Measurements from ENCODE around the gene AKT3. TPM values are rescaled to one million over a fixed set of nuclear protein-coding genes. Genes with fewer than 3 reads are reported as not detected.
"Not testable (repeated sequence)": the region's sequence is repeated elsewhere in the genome, so short reads cannot be mapped to it uniquely, and the experiment has no call there.

The AKT3 gene
- 17.3 TPM for polyA plus RNA-seq (ENCODE audit: insufficient read length)

DNA sequence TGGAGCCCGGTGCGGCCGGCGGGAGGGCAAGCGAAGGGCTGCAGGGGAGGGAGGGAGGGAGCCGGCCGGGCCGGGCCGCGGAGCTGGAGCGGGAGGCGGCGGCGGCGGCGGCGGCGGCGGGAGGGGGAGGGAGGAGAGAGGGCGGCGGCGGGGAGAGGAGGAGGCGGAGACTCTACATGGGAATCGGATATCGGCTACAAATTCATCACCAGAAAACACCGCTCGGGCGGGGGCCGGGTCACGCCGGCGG lies at the start of gene AKT3:
Gene AKT3, minus strand, starts transcription at position 42 of the 250 bp plus-strand sequence. CDS start 7,073 bp downstream, outside the sequence.
- DNase-seq: peak; percentile 71

DNA sequence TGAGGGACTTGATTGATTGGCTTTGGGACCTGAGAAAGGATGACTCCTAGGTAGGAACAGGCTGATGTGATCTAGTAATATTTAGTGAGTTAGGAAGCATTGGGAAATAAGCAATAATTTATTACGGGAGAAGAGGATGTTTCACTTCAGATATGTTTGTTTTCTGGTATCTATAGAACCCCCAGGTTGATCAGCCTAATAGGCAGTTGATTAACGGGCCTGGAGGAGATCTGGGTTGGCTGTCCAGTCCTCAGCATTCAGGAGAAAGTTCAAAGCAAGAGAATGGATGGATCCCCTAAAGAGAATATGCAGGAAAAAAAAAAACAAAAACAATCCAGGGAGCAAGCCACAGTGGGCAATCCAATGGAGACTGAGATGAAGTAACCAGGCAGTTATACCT lies 48.2 kb upstream of the AKT3 start:
- DNase-seq: no peak

DNA sequence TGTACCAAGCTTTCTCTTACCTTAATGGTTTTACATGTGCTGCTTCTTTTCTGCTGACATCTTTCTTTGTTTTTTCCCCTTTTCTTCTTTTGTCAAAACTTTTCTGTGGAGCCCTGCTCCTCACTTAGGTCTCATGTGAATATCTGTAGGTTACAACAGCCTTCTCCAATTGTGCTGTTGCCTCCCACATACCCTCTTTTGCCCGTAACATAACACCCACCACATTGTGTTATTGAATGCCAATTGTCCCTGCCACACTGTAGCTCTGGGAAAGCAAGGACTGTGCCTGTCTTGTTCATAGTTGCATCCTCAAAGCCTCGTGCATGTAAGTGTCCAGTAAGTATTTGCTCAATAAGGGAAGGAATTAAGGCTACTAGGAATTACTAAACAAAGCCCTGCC lies 46.3 kb upstream of the AKT3 start:
- no peak for DNase-seq

DNA sequence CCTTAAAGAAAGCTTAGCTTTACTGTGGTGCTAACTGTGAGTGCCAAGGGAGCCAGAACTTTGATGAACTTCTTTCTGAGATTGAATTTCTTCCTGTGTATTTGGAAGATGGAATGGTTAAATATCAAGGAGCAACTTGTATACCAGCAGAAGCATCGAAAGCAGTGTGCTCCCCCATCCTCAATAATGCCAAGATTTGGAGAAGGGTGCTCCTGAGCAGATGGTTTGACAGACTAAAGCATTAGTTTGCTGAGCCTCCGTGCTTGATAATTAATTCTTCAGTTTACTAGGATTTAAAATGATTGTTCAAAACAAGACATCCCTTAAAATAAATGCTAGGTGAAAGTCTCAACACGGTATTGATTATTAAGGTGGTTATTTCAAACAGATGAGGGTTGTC lies 42.4 kb upstream of the AKT3 start:
- DNase-seq: no peak

DNA sequence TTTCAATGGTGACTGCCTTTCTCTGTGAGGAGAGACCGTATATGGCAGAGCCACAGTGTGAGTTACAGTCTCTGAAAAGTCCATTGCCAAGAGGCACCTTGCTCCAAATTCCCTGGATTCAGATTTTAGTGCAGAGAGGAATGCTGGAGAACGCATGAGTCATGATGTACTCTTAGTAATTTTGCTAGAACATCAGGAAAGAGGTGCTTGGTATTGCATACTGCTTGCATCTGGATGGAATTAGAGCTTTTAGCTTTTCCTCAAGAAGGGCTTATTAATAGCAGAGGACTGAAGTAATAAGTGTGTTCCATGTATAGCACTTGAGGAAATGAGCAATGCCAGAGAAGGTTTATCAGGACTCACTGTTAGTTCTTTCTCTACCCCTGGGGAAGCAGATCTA lies 40.5 kb upstream of the AKT3 start:
- no peak for DNase-seq

DNA sequence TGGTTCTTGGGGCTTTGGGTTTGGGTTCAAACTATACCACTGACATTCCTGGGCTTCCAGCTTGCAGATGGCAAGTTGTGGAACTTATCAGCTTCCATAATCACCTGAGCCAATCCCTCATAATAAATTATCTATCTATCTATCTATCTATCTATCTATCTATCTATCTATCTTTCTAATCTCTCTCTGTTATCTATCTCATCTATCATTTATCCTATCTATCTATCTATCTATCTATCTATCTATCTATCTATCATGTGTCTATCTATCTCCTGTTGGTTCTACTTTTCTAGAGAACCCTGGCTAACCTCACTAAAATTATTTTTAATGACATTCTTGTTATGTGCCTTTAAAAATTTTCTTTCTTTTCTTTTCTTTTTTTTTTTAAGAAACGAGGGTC lies 35.8 kb upstream of the AKT3 start:
- no peak for DNase-seq

DNA sequence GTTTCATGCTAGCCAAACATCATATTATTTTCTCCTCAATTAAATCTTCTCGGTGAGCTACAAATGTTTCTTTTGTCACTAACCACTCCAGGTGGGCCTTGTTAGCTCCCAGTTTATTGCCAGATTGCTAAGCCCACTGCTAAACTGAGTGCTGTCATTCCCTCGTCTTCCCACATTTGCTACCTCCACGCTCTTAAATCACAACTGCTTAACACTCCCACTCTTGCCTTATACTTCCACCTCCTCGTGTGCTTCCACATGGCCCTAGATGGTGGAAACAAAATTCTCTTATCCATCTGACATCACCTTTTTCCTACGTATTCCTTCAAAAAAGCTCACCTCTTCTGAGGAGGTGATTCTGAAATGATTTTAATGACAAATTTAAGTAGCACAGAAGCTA lies 34.6 kb upstream of the AKT3 start:
- no peak for DNase-seq

DNA sequence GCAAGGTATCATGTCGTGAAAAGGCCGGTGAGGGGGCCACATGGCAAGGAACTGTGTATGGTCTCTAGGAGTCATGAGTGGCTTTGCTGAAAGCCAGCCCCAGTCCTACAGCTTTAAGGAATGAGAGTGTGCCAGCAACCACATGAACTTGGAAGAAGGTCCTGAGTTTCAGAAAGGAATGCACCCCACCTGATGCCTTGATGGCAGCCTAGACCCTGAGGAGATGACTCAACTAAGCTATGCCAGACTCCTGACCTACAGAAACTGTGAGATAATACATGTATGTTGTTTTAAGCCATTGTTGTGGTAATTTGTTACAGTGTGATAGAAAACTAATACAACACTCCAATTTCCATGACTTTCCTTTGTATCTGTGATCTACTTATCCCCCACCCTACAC lies 33.5 kb upstream of the AKT3 start:
- no peak for DNase-seq

DNA sequence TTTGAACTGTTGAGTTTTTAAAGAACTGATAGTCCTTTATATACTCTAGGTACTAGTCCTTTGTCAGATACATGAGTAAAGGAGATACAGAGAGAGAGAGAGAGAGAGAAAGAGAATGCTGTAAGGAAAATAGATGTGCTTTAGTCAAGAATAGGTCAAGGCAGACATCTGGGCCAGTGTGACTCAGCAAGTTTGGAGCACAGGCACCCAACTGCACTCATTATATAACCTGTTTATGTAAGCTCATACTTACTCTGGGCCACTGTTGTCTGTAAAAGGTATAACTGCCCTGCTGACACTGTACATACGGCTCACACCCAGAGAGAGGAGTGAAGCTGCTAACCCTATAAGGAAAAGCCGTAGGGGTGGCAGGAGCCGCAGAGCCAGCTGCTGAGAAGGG lies 32.2 kb upstream of the AKT3 start:
- no peak for DNase-seq

DNA sequence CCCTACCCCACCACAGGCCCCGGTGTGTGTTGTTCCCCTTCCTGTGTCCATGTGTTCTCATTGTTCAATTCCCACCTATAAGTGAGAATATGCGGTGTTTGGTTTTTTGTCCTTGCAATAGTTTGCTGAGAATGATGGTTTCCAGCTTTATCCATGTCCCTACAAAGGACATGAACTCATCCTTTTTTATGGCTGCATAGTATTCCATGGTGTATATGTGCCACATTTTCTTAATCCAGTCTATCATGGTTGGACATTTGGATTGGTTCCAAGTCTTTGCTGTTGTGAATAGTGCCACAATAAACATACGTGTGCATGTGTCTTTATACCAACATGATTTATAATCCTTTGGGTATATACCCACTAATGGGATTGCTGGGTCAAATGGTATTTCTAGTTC lies 27.0 kb upstream of the AKT3 start:
- not testable (repeated sequence) for DNase-seq

DNA sequence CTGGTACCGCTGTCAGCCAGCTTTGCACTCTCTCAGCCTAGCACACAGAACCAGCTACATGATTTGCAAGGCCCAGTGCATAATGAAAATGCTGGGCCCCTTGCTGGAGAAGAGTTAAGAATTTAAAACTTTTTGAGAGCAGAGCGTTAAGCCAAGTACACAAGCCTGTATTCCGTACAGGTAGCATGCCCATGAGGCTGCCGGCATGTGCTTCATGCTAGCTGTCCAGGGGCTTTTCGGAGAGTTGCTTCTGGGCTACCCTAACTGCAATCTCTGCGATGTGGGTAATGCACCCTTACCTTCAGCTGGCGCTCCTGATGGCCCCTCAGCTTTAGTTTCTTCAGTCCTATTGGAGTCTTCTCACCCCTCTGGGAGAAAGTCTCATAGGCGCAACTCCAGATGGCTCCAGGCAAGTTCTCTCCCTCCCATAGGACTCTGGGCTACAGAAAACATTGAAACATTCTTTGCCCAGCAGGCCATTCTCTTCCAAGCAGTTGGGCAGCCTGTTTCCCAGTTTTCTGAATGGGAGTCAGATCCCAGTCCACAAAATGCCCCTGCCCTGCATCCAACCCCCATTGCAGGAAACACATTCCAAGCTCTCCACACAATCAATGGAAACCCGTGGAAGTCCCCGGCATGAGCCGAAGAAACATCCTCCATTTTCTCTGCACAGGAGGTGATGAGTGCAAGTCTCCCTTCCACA lies 5.7 kb upstream of the AKT3 start:
- DNase-seq: no peak

DNA sequence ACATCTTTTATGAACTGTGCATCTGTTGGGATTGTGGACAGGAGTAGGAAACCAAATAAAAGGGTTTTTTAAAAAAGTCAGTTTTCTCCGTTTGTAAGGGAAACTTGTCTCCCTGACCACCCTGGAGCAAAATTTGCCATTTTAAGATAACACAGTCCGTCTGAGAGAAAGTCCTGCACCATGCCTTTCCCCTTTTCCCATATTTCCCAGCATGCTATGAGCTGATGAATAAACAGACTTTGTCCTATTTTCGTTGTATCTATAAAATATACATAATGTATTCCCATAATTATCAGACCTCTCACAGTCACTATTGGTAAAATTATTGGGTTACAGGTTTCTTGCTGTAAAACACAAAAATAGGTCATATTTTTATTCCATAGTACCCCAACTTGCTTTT lies 1.7 kb upstream of the AKT3 start:
- DNase-seq: no peak

DNA sequence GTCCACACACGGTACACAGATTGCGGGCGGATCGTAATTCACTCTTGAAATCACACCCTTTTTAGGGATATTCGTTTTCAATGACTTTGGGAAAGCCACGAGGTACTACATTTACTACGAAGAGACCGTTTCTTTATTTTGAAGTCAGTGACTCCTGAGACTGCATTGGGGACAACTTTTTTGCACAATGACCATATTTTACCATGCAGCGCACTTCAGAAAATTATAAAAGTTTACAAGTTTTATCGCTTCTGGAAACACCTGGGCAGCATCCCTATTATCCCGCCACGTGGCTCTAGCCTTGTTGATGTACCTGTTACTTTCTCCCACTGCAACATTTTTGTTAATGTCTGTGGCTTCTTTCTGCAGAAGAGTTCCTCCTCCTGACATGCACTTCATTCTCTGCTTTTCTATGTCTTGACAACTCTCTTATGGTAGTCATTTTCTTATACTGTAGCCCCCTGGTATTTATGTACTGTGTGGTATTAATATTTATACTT lies 1.3 kb upstream of the AKT3 start:
- DNase-seq: no peak

DNA sequence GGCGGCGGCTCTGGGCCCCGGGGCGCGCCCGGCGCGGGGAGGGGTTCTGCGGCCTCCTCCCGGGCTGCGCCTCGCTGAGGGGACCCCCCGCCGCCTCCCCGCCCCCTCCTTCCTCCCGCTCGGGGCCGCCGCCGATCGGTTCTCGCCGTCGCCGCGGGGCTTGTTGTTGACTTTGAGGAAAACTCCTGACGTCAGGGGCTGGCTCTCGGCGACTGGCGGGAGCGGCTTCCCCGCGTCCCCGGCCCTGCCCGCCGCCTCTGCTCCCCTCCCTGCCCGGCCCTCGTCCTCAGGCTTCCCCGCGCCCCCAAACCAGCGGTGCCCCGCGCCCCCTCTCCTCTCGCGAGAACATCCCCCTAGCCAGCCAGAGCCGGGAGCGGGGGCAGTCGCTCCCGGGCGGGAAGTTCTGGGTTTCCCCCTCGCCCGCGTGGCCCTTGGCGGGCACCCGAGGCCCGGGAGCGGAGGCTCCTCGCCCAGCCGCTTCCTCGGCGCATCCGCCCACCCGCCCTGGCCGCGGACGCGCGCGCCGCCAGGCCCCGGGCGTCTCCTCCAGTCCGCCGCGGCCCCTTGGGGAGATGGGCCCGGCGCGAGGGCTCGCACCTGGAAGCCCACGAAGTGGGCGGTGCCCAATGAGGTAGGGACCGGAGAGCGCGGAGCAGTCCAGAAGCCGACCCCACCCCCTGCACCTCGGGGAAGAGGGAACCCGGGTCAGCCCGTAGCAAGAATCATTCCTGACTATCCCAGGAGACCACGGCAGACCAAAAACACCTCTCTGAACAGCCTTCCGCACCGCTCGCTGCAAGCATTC lies 611 bp upstream of the AKT3 start:
- DNase-seq: peak; percentile 74

DNA sequence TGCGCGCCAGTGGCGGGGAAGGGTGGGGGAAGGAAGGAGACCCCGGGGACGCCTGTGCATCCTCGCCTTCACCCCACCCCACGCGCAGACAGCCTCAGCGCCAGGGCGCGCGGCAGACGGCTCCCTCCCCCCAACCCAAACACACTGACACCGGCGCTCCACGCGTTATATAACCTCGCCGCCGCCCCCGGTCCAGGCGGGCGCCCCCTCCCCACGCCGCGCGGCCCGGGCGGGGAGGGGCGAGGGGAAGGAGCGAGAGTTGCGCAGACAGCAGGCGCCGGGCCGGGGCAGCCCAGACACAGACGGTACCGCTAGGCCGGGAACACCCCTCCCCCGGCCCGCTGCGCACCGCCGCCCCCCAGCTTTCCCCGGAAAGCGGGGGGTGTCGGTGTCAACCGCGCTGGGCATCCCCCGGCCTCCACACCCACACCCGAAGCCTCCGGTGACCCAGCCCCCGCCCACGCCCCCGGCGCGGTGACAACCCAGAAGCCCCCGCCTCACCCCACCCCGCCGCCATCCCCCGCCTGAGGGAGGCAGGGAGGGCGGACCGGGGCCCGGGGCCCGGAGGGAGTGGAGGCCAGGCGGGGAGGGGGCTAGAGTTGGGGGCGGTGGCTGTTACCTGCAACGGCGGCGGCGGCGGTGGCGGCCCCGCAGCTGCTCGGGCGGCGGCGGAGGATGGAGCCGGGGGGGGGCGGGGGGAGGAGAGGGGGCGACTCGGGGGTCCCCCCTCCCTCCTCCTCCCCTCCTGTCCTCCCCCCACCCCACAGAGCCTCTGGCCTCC lies 432 bp downstream of the AKT3 start:
- peak; percentile 62 for DNase-seq

DNA sequence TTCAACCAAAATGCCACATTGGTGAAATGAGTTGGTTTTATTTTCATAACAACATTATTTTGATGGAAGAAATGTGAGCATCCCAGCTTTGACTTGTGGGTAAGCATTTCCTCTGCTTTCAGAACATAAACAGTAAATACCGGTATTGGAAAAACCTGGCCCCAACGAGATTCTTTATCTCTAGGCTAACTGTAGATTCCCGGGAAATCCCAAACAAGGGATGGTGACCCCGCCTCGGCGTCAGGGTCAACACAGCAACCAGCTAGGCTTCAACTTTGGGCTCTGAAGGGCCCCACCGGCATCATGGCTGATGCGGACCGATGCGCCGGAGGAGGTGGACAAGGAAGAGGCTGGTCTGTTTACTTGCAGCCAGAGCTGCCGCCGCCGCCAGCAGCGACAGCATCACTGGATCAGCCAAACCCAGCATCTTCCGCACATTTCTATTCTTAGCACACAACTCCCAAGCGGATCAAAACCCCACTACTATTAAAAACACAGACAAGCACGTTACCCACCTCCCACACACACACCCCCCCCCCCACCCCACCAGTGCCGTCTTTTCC lies 1.1 kb downstream of the AKT3 start:
- peak; percentile 55 for DNase-seq

DNA sequence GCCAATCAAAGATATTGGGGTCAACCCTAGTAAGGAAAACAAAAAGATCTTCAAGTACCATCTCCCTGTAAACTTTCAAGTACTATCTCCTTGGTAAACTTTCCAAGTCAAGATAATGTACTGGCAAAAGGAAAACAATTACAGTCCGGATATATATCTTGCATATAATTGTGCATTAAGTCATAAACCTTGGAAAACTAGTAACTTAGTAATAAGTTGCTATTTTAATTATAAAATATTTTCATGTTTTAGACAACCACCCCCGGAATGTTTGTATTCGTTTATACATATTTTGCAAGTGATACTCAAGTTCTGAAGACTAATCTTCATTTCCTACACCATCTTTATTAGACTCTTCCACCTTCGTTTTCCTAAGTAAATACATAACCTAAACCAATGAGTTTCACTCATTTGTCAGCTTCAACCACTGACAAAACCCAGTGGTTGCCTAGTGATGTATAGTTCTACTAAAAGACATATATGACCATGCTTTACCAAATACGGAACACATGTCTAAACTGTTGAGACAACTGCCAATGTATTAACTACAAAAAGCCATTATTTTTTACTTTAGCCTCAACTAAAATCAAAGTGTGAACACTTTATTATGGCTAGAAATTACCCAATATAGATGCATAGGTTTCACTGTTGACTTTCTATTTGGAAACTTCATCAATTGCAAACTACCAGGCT lies 1.7 kb downstream of the AKT3 start:
- DNase-seq: no peak

DNA sequence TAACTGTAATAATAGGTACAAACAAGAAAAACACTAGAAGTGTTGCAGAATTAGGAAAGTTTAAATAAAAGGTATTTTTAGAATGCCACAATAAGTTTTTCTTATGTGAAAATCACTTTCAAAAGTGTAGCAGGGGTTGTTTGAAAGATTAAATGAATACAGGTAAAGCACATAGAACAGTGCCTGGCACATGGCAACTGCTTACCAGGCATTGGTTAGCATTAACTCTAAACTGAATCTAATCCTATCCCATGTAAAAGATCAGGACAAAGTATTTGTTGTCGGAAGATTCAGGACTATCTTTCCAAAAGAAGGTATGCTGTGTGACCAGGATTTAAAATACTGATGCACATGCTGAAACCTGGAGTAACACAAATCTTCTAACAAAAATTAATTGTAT lies 3.3 kb downstream of the AKT3 start:
- no peak for DNase-seq

DNA sequence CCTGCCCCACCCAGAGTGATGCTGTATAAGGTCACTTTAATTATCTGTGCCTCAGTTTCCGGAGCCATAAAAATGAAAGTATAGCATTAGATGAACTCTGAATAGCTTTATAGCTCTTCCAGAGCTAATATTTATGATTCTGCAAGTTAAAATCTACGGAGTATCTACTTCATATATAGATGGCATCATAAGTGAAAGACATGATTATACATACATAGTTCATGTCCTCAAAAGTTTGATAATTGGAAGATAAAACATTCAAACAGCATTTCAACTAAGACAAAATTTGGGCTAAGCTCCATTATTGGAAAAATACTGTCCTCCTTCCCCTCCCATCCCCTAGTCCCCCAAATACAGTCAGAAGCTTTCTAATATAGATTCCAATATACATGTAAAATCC lies 4.2 kb downstream of the AKT3 start:
- no peak for DNase-seq

DNA sequence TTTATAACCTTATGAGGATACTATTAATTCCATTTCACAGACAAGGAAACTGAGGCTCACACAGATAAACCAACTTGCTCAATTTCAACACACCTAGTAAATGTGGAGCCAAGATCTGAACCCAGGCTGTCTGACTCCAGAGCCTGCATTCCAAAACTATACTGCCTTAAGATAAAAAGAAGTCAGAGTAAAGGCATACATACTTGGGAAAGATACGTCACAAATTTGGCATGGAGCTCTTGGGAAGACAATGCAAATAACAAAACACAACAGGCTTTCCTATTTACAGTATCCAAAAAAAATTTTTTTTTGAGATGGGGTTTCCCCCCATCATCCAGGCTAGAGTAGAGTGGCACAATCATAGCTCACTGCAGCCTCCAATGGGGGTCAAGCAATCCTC lies 5.9 kb downstream of the AKT3 start:
- DNase-seq: no peak

DNA sequence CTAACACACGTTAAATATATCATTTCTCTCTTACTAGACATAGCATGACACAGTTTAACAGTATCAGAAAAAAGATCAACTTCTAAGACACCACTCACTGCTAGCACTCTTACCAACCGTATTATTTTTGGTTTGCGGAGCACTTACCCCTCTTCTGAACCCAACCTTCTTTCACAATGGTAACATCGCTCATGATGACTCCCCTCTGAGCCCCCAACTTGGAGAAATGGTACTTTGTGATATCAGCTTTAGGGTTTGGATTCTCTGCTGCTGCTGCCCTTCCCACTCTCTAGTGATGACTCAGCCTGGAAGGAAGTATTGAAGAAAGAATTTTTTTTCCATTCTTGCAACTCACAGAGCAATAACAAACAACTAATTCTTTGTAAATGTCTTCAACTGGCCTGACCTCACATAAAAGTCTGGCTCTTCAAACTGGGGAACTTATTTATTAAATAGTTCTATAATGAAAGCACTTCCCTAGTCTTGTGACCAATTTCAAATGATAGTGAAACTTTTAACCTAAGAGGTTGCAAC lies 7.0 kb downstream of the AKT3 start:
- no peak for DNase-seq

DNA sequence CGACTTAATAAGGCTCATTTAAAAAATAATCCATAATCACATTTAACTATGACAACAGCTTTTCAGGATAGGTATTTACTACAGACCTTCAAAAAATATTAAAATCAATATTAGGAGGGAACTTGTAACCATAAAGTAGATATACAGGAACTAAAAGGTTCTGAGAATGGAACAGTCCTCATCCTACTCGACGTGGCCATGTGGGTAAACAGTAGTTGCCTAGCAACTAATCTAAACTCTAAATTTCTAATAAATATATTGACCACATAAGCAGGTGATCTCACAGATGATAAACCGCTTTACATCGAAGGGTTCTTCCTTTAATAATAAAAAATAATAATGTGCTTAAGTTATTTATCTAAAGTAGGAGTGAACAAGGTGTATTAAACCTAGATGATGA lies 7.9 kb downstream of the AKT3 start:
- DNase-seq: no peak

Measured in hindlimb muscle (tissue), 1 donor.